ENCODE results near the gene NT5C1A.

Gene NT5C1A

GRCh38 chr1:39671793-39672550 is at the start of gene NT5C1A:
Gene NT5C1A (minus strand): TSS chr1:39672107. CDS start chr1:39672038, 69 bp downstream.
- no peak for DNase-seq

DNA sequence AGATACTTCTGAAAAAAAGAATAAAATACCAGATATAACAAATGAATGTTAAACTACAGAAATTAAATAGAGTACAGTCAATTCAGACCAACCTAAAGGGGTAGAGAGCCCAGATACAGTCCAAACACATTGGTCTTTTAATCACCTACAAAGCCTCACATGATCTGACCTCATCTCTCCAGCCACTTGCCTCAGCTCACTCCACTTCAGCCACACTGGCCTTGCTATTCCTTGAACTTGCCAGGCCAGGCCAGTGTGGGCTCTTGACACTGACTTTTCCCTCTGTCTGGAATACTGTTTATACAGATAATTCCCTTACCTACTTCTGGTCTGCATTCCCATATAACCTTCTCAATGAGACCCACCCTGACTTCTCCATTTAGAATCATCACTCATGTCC is 49.8 kb upstream of the NT5C1A start:
- no peak for DNase-seq

GRCh38 chr1:39720094-39720999 is 48.4 kb upstream of the NT5C1A start:
- peak; percentile 77 to 78 for DNase-seq

GRCh38 chr1:39717809-39718208 is 45.9 kb upstream of the NT5C1A start:
- no peak for DNase-seq

- no peak for DNase-seq
These were observed 41.6 kb upstream of the NT5C1A start for GRCh38 chr1:39713557-39713956.

DNA sequence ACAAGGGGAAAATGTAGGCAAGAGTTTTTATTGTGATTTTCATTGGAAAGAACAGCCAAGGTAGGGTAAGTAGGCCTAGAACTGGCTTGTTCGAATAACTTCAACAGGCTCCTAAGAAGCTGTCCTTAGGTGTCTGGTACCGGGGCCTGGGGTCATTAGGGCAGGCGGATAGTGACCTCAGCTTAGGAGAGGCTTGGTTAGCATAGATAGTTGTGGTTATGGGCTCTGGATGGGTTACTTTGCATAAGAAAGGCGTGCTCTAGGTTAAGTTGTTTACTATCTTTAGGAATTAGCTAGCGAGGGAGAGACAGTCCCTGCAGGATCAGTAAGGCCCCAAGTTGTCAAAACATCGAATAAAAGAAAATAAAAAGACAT is 40.0 kb upstream of the NT5C1A start:
- no peak for DNase-seq

DNA sequence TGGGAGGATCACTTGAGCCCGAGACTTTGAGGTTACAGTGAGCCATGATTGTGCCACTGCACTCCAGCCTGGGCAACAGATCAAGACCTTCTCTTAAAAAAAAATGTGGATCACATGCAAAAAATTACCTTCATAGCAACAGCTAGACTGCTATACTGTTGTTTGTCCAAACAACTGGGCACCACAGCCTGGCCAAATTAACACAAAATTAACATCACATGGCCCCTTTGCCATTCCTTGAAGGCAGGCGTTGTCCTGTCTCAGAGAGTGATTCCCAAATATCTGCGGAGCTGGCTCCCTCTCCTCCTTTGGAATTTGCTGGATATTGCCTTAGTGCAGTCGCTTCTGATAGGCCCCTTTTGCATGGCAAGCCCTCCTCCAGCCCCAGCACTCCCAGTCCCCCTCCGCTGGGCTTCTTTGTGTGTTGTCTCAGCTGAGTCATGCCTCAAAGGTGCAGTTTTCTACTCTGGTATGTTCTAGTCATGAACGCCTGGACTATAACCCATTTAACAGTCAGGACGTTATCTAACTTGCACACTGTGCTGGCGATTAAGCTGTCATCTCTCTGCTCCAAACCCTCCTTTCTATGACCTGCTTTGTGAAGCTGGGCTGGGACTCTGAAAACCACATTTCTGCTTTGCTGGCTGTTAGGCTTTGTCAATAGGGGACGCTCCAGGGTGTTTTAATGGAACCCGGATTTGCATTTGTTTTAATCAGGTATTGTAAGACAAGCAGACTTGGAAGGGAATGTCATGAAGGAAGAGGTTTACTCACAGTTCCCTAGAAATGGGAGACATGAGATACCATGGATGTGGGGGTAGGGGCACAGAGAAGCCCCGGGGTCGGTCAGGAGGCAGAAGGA is 39.4 kb upstream of the NT5C1A start:
- no peak for DNase-seq

GRCh38 chr1:39707506-39707905 is 35.6 kb upstream of the NT5C1A start:
- DNase-seq, result no peak

GRCh38 chr1:39704757-39705156 is 32.9 kb upstream of the NT5C1A start:
- DNase-seq, result no peak

GRCh38 chr1:39701049-39701439 is 29.1 kb upstream of the NT5C1A start:
- DNase-seq, result no peak

DNA sequence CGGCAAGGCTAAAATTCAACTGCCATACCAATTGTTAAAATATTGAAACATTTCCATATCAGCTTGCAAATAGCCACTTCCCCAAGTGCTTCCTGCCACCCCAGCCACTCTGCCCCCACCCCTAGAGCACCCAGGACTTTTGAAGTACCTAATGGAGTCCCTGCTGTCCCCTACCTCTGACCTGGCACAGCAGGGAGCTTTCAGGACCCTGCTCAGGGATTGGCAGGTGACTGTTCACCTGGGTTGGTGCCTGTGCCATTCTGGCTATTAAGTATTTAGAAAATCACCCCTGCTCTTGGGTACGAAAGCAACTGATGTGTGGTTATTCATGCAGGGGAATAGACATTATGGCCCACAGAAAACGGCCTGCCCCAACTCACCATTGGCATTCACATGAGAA is 28.4 kb upstream of the NT5C1A start:
- no peak for DNase-seq

DNA sequence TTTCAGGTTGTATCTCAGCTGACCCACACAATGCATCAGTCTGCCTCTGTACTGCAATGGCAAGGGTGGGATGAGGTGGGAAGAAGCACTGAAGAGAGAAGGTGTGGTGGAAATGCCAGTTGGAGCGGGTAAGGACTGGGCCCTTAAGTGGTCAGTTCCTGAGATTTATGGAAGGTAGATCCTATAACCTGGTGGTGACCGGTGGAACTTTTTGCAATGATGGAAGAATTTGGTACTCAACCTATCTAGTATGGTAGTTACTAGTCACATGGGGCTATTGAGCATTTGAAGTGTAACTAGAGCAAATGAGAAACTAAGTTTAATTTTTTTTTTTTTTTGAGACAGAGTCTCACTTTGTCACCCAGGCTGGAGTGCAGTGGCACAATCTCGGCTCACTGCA is 27.5 kb upstream of the NT5C1A start:
- no peak for DNase-seq

- no peak for DNase-seq
These were observed 26.7 kb upstream of the NT5C1A start for GRCh38 chr1:39698568-39698967.

- DNase-seq, result no peak
These were observed 24.5 kb upstream of the NT5C1A start for GRCh38 chr1:39696448-39696847.

- no peak for DNase-seq
These were observed 23.1 kb upstream of the NT5C1A start for GRCh38 chr1:39695016-39695415.

DNA sequence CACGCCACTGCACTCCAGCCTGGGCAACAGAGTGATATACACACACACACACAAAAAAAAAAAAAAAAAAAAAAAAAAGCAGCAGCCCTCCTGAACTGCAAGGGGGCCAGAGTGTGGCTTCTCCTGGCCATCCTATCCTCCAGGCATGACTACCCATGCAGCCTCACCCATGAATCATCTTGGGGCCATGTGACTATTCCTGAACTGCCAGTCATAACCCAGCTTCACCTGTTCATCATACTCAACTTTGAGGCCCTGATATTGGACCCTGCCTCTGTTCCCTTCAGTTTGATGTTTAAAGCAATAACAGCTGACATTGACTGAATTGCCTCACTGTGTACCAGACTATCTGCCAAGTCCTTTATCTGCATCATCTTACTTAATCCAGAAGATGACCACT is 22.1 kb upstream of the NT5C1A start:
- no peak for DNase-seq

DNA sequence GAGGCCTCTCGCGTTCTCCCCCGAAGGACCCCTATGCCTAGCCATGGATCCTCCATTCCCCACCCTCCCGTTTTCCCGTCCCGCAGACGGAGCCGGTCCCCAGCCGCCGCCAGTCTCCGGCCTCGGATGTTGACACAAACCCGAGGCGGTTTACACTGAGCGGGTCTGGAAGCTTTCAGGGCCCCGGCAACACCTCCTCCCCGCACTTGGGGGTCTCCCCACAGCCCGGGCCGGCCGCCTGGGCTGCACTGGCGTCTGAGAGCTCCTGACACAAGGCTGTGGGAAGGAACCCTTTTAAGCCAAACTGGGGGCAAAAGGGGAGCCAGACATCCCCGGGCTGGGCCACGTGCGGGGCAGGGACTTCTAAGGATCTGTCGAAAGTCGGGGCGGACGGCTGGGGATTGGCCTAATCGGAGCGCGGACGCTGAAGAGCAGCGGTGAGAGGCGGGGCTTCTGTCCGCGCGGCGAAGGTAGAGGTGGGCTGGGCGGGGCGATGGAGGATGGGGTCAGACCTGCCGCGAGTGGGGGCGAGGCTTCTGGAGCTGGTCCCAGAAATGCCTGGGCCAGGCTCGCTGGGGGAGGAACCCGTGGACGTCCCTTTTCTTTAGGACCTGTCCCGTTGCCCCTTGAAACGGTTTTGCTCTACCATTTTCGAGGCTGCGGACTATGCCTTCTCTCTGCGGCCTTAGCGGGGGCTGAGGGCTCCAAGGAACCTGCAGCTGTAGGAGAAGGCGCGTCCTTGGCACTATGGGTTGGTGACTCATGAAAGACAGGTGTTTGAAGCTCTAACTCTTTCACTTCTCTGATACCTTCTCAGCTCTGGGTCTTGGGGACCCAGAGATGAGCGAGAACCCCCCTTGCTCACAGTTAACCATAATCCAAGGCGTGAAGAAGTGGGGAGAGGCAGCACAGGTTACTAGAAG is 20.5 kb upstream of the NT5C1A start:
- DNase-seq, result no peak

GRCh38 chr1:39691383-39692151 is 19.7 kb upstream of the NT5C1A start, which contains the start of gene HPCAL4:
Gene HPCAL4 (minus strand): TSS chr1:39691433. CDS start chr1:39684603, 6,830 bp downstream.
- DNase-seq, result peak; percentile 91 to 94

DNA sequence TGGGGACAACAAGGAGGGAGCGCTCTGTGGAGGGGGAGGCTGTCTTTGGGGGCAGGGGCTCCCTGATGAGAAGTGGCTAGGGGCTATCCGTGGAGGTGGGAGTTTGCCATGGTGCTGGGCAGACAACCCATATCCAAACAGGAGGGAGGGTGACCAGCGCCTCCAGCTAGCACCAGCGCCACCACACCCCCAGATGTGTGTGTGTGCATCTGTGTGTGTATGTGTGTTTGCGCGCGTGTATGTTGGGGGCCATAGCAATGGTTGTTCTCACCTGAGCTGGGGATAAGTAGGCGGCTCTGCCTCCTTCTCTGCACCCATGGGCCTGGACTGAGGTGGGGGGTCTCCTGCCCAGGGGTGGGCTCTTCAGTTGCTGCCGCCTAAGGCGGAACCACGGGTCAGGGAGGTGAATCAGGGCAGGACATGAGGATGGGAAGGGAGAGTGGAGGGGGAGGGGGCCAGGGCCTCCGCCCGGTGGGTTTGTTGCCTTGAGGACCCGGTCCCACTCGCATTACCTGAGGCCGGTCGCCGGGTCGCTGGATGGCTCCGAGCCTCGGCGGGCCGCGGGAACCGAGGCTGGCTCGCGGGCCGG is 19.0 kb upstream of the NT5C1A start:
- DNase-seq, result no peak

DNA sequence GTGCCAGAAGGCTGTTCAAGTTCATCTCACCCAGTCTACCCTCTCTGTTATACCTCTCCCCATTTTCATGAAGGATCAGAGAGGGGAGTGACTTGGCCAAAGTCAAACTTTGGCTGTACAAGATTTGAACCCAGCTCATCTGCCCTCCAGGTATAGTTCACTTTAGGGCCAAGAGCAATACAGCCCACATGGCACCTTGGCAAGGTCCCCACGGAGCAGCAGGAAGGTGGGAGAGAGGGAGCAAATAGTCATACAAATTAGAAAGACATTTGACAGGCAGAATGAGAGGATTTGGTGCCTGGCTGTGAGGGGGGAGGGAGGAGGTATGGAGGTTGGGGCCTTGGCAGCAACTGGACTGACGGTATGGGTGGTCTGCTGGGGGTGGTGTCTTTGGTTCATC is 18.3 kb upstream of the NT5C1A start:
- no peak for DNase-seq

DNA sequence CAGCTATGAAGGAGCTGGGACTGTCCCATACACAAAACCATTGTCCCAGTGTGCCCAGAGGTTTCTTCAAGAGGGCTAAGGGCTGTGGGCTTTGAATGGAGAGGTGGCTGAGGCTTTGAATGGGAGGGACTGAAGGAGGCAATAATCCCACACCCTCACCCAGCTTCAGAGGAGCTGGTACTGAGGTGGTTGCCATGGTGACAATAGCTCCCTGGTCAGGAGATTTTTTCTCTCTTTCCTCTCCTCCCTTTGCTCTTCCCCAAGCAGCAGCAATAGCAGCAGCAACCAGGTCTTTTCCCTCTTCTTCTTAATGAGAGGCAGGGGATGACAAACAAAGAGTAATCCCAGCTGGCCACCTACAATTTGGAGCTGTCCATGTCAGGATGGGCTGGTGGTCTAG is 17.7 kb upstream of the NT5C1A start:
- no peak for DNase-seq
